ENCODE data around the gene APOC1. TPM values are rescaled to one million over a fixed set of nuclear protein-coding genes. Genes with fewer than 3 reads are reported as not detected.
A peak's percentile ranks its signal among the peaks of the same experiment; 100 is the strongest.

Gene APOC1
- total RNA-seq, 1 donor from 2014 or later, result 16.1 TPM

GRCh38 chr19:44903216-44903601, 11.2 kb upstream of the APOC1 start:
- Histone ChIP-seq H3K27ac (no peak overlapping the region), H3F3A (ENCODE audit: low read depth) (peaks cover 46% of the 10 kb centered on the region), H3K4me1 (peaks cover 10% of the 10 kb centered on the region), H2AFZ (replicated peaks) (no peak overlapping the region), H3K36me3 (no peaks in the 10 kb centered on the region), H3K27me3 (no peaks in the 10 kb centered on the region), H4K20me1 (ENCODE audit: low read depth) (peaks cover 17% of the 10 kb centered on the region), H3K9ac (no peak overlapping the region), H3K4me2 (no peak overlapping the region), H3K4me3 (no peak overlapping the region), H3K79me2 (ENCODE audit: low read depth) (peaks cover 9% of the 10 kb centered on the region), H3K9me3 (ENCODE audit: low read depth) (no peaks in the 10 kb centered on the region)
- Mint-ChIP-seq H3K36me3 (peaks cover 5% of the 10 kb centered on the region), H3K27ac (no peak overlapping the region), H3K27me3 (ENCODE audit: insufficient read depth, low read depth) (peaks cover 12% of the 10 kb centered on the region), H3K4me3 (no peak overlapping the region), H3K9me3 (no peaks in the 10 kb centered on the region), H3K4me1 (peaks cover 20% of the 10 kb centered on the region)
- no peak for DNase-seq (ENCODE audit: low spot score)
- no peak for TF ChIP-seq EZH2phosphoT487 (IDR thresholded peaks at IDR 0.05)
- TF ChIP-seq CTCF (IDR thresholded peaks at IDR 0.05), result no peak
- no peak for TF ChIP-seq EZH2 (IDR thresholded peaks at IDR 0.05)

GRCh38 chr19:44903602-44904425, 10.6 kb upstream of the APOC1 start:
- no peak overlapping the region for H2AFZ ChIP-seq (replicated peaks)
- Mint-ChIP-seq H3K36me3 (peaks cover 4% of the 10 kb centered on the region), H3K27me3 (ENCODE audit: insufficient read depth, low read depth) (peaks cover 12% of the 10 kb centered on the region), H3K4me3 (peak overlapping the region; percentile 69), H3K27ac (no peak overlapping the region), H3K4me1 (peaks cover 20% of the 10 kb centered on the region), H3K9me3 (no peaks in the 10 kb centered on the region)
- no peak overlapping the region for H3K4me3 ChIP-seq
- peaks cover 9% of the 10 kb centered on the region for H3K79me2 ChIP-seq (ENCODE audit: low read depth)
- H3K4me1 ChIP-seq, result peaks cover 10% of the 10 kb centered on the region
- no peak overlapping the region for H3K27ac ChIP-seq
- no peaks in the 10 kb centered on the region for H3K36me3 ChIP-seq
- peak overlapping the region; percentile 16 for H3K4me2 ChIP-seq
- H3K9me3 ChIP-seq (ENCODE audit: low read depth), result no peaks in the 10 kb centered on the region
- H3K27me3 ChIP-seq, result no peaks in the 10 kb centered on the region
- TF ChIP-seq CTCF (IDR thresholded peaks at IDR 0.05) (peak; percentile 98), EZH2 (IDR thresholded peaks at IDR 0.05) (no peak), EZH2phosphoT487 (IDR thresholded peaks at IDR 0.05) (no peak)
- H4K20me1 ChIP-seq (ENCODE audit: low read depth), result peaks cover 17% of the 10 kb centered on the region
- H3K9ac ChIP-seq, result no peak overlapping the region
- peak; percentile 73 for DNase-seq (ENCODE audit: low spot score)
- H3F3A ChIP-seq (ENCODE audit: low read depth), result peaks cover 46% of the 10 kb centered on the region

- H2AFZ ChIP-seq (replicated peaks), result no peak overlapping the region
- Mint-ChIP-seq H3K9me3 (no peaks in the 10 kb centered on the region), H3K4me3 (peak overlapping the region; percentile 53), H3K36me3 (peaks cover 6% of the 10 kb centered on the region), H3K27me3 (ENCODE audit: insufficient read depth, low read depth) (peaks cover 12% of the 10 kb centered on the region), H3K27ac (no peak overlapping the region), H3K4me1 (peaks cover 20% of the 10 kb centered on the region)
- no peaks in the 10 kb centered on the region for H3K27me3 ChIP-seq
- H3K36me3 ChIP-seq, result no peaks in the 10 kb centered on the region
- H3K79me2 ChIP-seq (ENCODE audit: low read depth), result peaks cover 9% of the 10 kb centered on the region
- peaks cover 17% of the 10 kb centered on the region for H4K20me1 ChIP-seq (ENCODE audit: low read depth)
- DNase-seq (ENCODE audit: low spot score), result peak; percentile 24
- TF ChIP-seq CTCF (IDR thresholded peaks at IDR 0.05) (peak; percentile 37), EZH2 (IDR thresholded peaks at IDR 0.05) (no peak), EZH2phosphoT487 (IDR thresholded peaks at IDR 0.05) (no peak)
- no peaks in the 10 kb centered on the region for H3K9me3 ChIP-seq (ENCODE audit: low read depth)
- H3K27ac ChIP-seq, result no peak overlapping the region
- H3K4me3 ChIP-seq, result no peak overlapping the region
- peaks cover 46% of the 10 kb centered on the region for H3F3A ChIP-seq (ENCODE audit: low read depth)
- H3K9ac ChIP-seq, result no peak overlapping the region
- no peak overlapping the region for H3K4me2 ChIP-seq
- peaks cover 10% of the 10 kb centered on the region for H3K4me1 ChIP-seq
These were observed 9.9 kb upstream of the APOC1 start for GRCh38 chr19:44904426-44904994.
